IMR-90 (cell line): Measurements from ENCODE around the gene SPINT1. TPM values are rescaled to one million over a fixed set of nuclear protein-coding genes. Genes with fewer than 3 reads are reported as not detected.

Experiments
- ATAC-seq: fragments of 200-7000 bp; cut with Tn5 transposase; 2 replicates; pipeline ENCODE4 v1.9.1; 2020; ENCODE audit warnings: low read depth, mild to moderate bottlenecking, moderate library complexity
- BruUV-seq: library from RNA; stranded (reverse); fragments of 400-500 nt; replicated peaks from 2 replicates; lab custom pipeline; 2021; lab: Mats Ljungman, UMichigan
- CTCF ChIA-PET: fragments of 300-600 bp; formaldehyde crosslinking; extraction: SDS; loops from one replicate; lab custom pipeline; 2021; ENCODE audit warnings: antibody characterized with exemption; lab: Yijun Ruan, JAX
- POLR2A ChIA-PET: fragments of 300-600 bp; sonication (Branson Sonifier 250); formaldehyde crosslinking; loops from one replicate; lab custom pipeline; 2022; ENCODE audit warnings: antibody characterized with exemption; ENCODE audit not compliant: unreplicated experiment; lab: Charles Lee
- DNase-seq: peaks from one replicate; pipeline ENCODE4 v3.0.0; 2013
- H2AFZ ChIP-seq: replicated peaks from 2 replicates; pipeline ENCODE3; 2013; ENCODE audit warnings: low read length, mild to moderate bottlenecking; ENCODE audit not compliant: poor library complexity
- H2AK5ac ChIP-seq: 2 replicates; pipeline ENCODE4 v1.6.1; 2013; ENCODE audit warnings: low read depth, low read length, inconsistent platforms
- H2AK9ac ChIP-seq: replicated peaks from 2 replicates; pipeline ENCODE3; 2013; ENCODE audit warnings: mild to moderate bottlenecking, low read depth, low read length, moderate library complexity; ENCODE audit not compliant: poor library complexity
- H2BK120ac ChIP-seq: 2 replicates; pipeline ENCODE4 v1.6.1; 2013; ENCODE audit warnings: low read depth, low read length, inconsistent platforms
- H2BK15ac ChIP-seq: 3 replicates; pipeline ENCODE4 v1.6.1; 2013; ENCODE audit warnings: low read depth, low read length, inconsistent platforms
- H2BK20ac ChIP-seq: 2 replicates; pipeline ENCODE4 v1.6.1; 2013; ENCODE audit warnings: low read depth, mild to moderate bottlenecking, inconsistent platforms, low read length, moderate library complexity
- H2BK5ac ChIP-seq: 2 replicates; pipeline ENCODE4 v1.6.1; 2013; ENCODE audit warnings: mild to moderate bottlenecking, low read depth, low read length, inconsistent platforms; ENCODE audit not compliant: poor library complexity, severe bottlenecking
- H3K14ac ChIP-seq: replicated peaks from 2 replicates; pipeline ENCODE4 v1.6.1; 2013; ENCODE audit warnings: low read depth, low read length, inconsistent platforms
- H3K18ac ChIP-seq: 2 replicates; pipeline ENCODE4 v1.6.1; 2013; ENCODE audit warnings: low read depth, low read length, control low read depth
- H3K23ac ChIP-seq: 2 replicates; pipeline ENCODE4 v1.6.1; 2013; ENCODE audit warnings: low read depth, low read length, inconsistent platforms
- H3K27ac ChIP-seq: 2 replicates; pipeline ENCODE4 v1.5.1; 2013; ENCODE audit warnings: mild to moderate bottlenecking, control low read depth, low read length; ENCODE audit not compliant: insufficient read depth
- H3K27me3 ChIP-seq: 2 replicates; pipeline ENCODE4 v1.6.1; 2013; ENCODE audit warnings: low read length; ENCODE audit not compliant: control insufficient read depth, insufficient read depth
- H3K36me3 ChIP-seq: 2 replicates; pipeline ENCODE4 v1.6.1; 2013; ENCODE audit warnings: low read length, mixed read lengths; ENCODE audit not compliant: control insufficient read depth, insufficient read depth
- H3K4ac ChIP-seq: 2 replicates; pipeline ENCODE4 v1.6.1; 2013; ENCODE audit warnings: low read depth, low read length, inconsistent platforms
- H3K4me1 ChIP-seq: 2 replicates; pipeline ENCODE4 v1.6.1; 2013; ENCODE audit warnings: low read length, mixed read lengths; ENCODE audit not compliant: control insufficient read depth, insufficient read depth
- H3K4me2 ChIP-seq: 2 replicates; pipeline ENCODE4 v1.6.1; 2013; ENCODE audit warnings: low read depth, mild to moderate bottlenecking, control low read depth, low read length, moderate library complexity
- H3K4me3 ChIP-seq: 2 replicates; pipeline ENCODE4 v1.5.1; 2013; ENCODE audit warnings: low read depth, mild to moderate bottlenecking, control low read depth, low read length, moderate library complexity; ENCODE audit not compliant: insufficient read depth
- H3K56ac ChIP-seq: 2 replicates; pipeline ENCODE4 v1.6.1; 2013; ENCODE audit warnings: low read length, inconsistent platforms; ENCODE audit not compliant: insufficient read depth; ENCODE audit errors: extremely low read depth
- H3K79me1 ChIP-seq, 2 experiments: 2 replicates each; pipeline ENCODE4 v1.6.1; 2013; ENCODE audit warnings: low read length in 2 of 2, inconsistent platforms in 1 of 2, low read depth in 1 of 2
- H3K9ac ChIP-seq: 2 replicates; pipeline ENCODE4 v1.6.1; 2013; ENCODE audit warnings: low read depth, low read length, control low read depth
- H3K9me1 ChIP-seq: 2 replicates; pipeline ENCODE4 v1.6.1; 2013; ENCODE audit warnings: low read length, inconsistent platforms; ENCODE audit not compliant: insufficient read depth
- H3K9me3 ChIP-seq: 2 replicates; pipeline ENCODE4 v1.6.1; 2013; ENCODE audit warnings: low read length; ENCODE audit not compliant: control insufficient read depth, insufficient read depth
- H4K20me1 ChIP-seq: 2 replicates; pipeline ENCODE4 v1.6.1; 2013; ENCODE audit warnings: low read length, inconsistent platforms; ENCODE audit not compliant: insufficient read depth
- H4K5ac ChIP-seq: 2 replicates; pipeline ENCODE4 v1.6.1; 2013; ENCODE audit warnings: mild to moderate bottlenecking, low read depth, low read length, control low read depth
- H4K8ac ChIP-seq, 2 experiments: 2 replicates each; pipeline ENCODE4 v1.6.1; 2013; ENCODE audit warnings: low read depth in 2 of 2, low read length in 2 of 2, control low read depth in 1 of 2, inconsistent platforms in 1 of 2
- H4K91ac ChIP-seq: 2 replicates; pipeline ENCODE4 v1.6.1; 2013; ENCODE audit warnings: low read depth, low read length, inconsistent platforms; ENCODE audit not compliant: insufficient read depth
- BHLHE40 ChIP-seq: fragments of 150-350 bp; IDR thresholded peaks from 2 replicates; pipeline ENCODE4 v1.6.1; 2016; ENCODE audit warnings: mild to moderate bottlenecking, low read depth, low read length
- CEBPB ChIP-seq: IDR thresholded peaks from 2 replicates; pipeline ENCODE4 v1.6.1; 2012; ENCODE audit warnings: low read depth, low read length, improper control_type of control experiment
- CHD1 ChIP-seq: IDR thresholded peaks from 2 replicates; pipeline ENCODE4 v1.6.1; 2012; ENCODE audit warnings: low read depth, low read length, improper control_type of control experiment
- CTCF ChIP-seq: conservative IDR thresholded peaks from 2 replicates; pipeline ENCODE4 v1.5.1; 2012; ENCODE audit warnings: mild to moderate bottlenecking, low read depth, low read length, improper control_type of control experiment
- FOS ChIP-seq: fragments of 150-350 bp; IDR thresholded peaks from 2 replicates; pipeline ENCODE4 v1.6.1; 2016; ENCODE audit warnings: low read depth, low read length
- MAZ ChIP-seq: IDR thresholded peaks from 2 replicates; pipeline ENCODE4 v1.6.1; 2012; ENCODE audit warnings: low read depth, mild to moderate bottlenecking, low read length, improper control_type of control experiment, moderate library complexity, borderline replicate concordance
- MXI1 ChIP-seq: IDR thresholded peaks from 2 replicates; pipeline ENCODE4 v1.6.1; 2012; ENCODE audit warnings: low read depth, mild to moderate bottlenecking, low read length, moderate library complexity, borderline replicate concordance
- RCOR1 ChIP-seq: IDR thresholded peaks from 2 replicates; pipeline ENCODE4 v1.6.1; 2012; ENCODE audit warnings: mild to moderate bottlenecking, low read length, improper control_type of control experiment; ENCODE audit not compliant: insufficient replicate concordance
- RFX5 ChIP-seq: IDR thresholded peaks from 2 replicates; pipeline ENCODE4 v1.8.0; 2012; ENCODE audit warnings: low read depth, mild to moderate bottlenecking, low read length, moderate library complexity
- WGBS, 2 experiments: methylation state at CpG; one replicate each; pipeline versions ENCODE4 v1.1.5 to v1.1.7; 2013; ENCODE audit warnings: missing lambda C conversion rate in 2 of 2; ENCODE audit not compliant: insufficient read length in 1 of 2; ENCODE audit errors: extremely low coverage in 2 of 2; 5-methylcytosine and 5-hydroxymethylcytosine counted together
- dilution Hi-C: fragments of 300-500 bp; cut with HindIII; formaldehyde crosslinking; loops from one replicate; pipeline ENCODE4 v1.14.3; 2018; ENCODE audit warnings: low sequenced_read_pairs; ENCODE audit not compliant: unreplicated experiment
- in situ Hi-C: fragments of 300-500 bp; cut with MboI; formaldehyde crosslinking; loops from 3 replicates; pipeline ENCODE4 v1.14.3; 2019; ENCODE audit warnings: low sequenced_read_pairs, inconsistent platforms, mixed read lengths
- intact Hi-C: fragments of 100-400 bp; cut with micrococcal nuclease; formaldehyde crosslinking; loops from 2 replicates; pipeline ENCODE4 v1.10.0; 2022
- polyA plus RNA-seq, 3 experiments: library from polyadenylated mRNA; depleted of rRNA; stranded (reverse); fragments of >200 nt; gene quantifications; 2 replicates each; pipeline ENCODE4 v1.2.3, GENCODE V29; 2012; ENCODE audit warnings: low replicate concordance in 1 of 3
- total RNA-seq: library from RNA; depleted of rRNA; stranded (reverse); fragments of >200 nt; gene quantifications from 2 replicates; pipeline ENCODE4 v1.2.3, GENCODE V29; 2012

Gene SPINT1
- total and polyA plus RNA-seq, 2 of the 4 experiments (the other 2 are of a cell fraction), result 0.90 to 2.1 TPM

- Histone ChIP-seq H2AFZ (no peak overlapping the region), H3K4me2 (no peak overlapping the region), H2BK15ac (no peak overlapping the region), H2BK20ac (no peak overlapping the region), H3K23ac (no peak overlapping the region), H2BK5ac (no peak overlapping the region), H3K79me1 (peaks cover 45 to 72% of the 10 kb centered on the region in 2 experiments), H2BK120ac (no peak overlapping the region), H3K56ac (no peak overlapping the region), H3K18ac (no peak overlapping the region), H3K4me1 (peaks cover 6% of the 10 kb centered on the region), H4K5ac (no peak overlapping the region), H3K14ac (no peak overlapping the region), H3K4me3 (no peak overlapping the region), H3K9ac (no peak overlapping the region), H3K36me3 (no peaks in the 10 kb centered on the region; the same call in 1 of the 2 replicates), H3K27me3 (no peaks in the 10 kb centered on the region), H3K9me3 (no peaks in the 10 kb centered on the region), H3K4ac (no peak overlapping the region), H4K91ac (no peak overlapping the region), H2AK5ac (no peak overlapping the region), H3K27ac (no peak overlapping the region), H2AK9ac (no peak overlapping the region), H4K20me1 (peaks cover 3% of the 10 kb centered on the region; the same call in 1 of the 2 replicates), H3K9me1 (peaks cover 3% of the 10 kb centered on the region; the same call in 1 of the 2 replicates), H4K8ac (no peak overlapping the region)
- whole genome bisulfite sequencing, 2 experiments, result 83% methylated on average over 1 of the region's 1 CpG; no CpG with 5 or more reads in 1 of the 2 experiments
- CTCF ChIA-PET, result interaction anchor here (0.7 kb wide), 1 partner anchor 11 kb away, joined by 5 read pairs; no protein-coding TSS in a partner anchor
- dilution Hi-C loops, result no loop called here
- DNase-seq (no peak), ATAC-seq (no peak)
- no peak for TF ChIP-seq CEBPB
- no peak for TF ChIP-seq CHD1
- TF ChIP-seq FOS, result no peak
- no peak for TF ChIP-seq RFX5
- TF ChIP-seq CTCF, result no peak
- TF ChIP-seq MXI1, result no peak
- TF ChIP-seq BHLHE40, result no peak
- no peak for TF ChIP-seq MAZ
- TF ChIP-seq RCOR1, result no peak
- no TSS peak for BruUV-seq
- intact Hi-C loops, result no loop called here
- POLR2A ChIA-PET, result interaction anchor here (0.7 kb wide), 1 partner anchor 377 kb away, joined by 7 read pairs; no protein-coding TSS in a partner anchor
- in situ Hi-C loops, result no loop called here
Observed at GRCh38 chr15:40803688-40804087, 40.2 kb upstream of the SPINT1 start.
